Neural progenitor cell (in vitro differentiated cells): ENCODE results near the gene TRRAP. TPM values are rescaled to one million over a fixed set of nuclear protein-coding genes. Genes with fewer than 3 reads are reported as not detected.

Experiments
- DNase-seq: peaks from one replicate; pipeline ENCODE4 v3.0.0-alpha.2; 2016; ENCODE audit warnings: low spot score
- H2AFZ ChIP-seq: fragments of 200-600 bp; sonication (generic); replicated peaks from 2 replicates; pipeline ENCODE4 v1.6.1; 2016; ENCODE audit warnings: antibody characterized with exemption
- H3F3A ChIP-seq: fragments of 200-600 bp; sonication (generic); 2 replicates; pipeline ENCODE4 v1.6.1; 2016; ENCODE audit warnings: antibody characterized with exemption, low read depth
- H3K27ac ChIP-seq: fragments of 200-600 bp; sonication (generic); 2 replicates; pipeline ENCODE4 v1.5.1; 2016; ENCODE audit warnings: mild to moderate bottlenecking
- H3K27me3 ChIP-seq: fragments of 200-600 bp; sonication (generic); 2 replicates; pipeline ENCODE4 v1.6.1; 2016; ENCODE audit warnings: mild to moderate bottlenecking, moderate library complexity
- H3K36me3 ChIP-seq: fragments of 200-600 bp; sonication (generic); 2 replicates; pipeline ENCODE4 v1.5.1; 2016
- H3K4me1 ChIP-seq: fragments of 200-600 bp; sonication (generic); 2 replicates; pipeline ENCODE4 v1.6.1; 2016; ENCODE audit warnings: mixed run types
- H3K4me2 ChIP-seq: fragments of 200-600 bp; sonication (generic); 2 replicates; pipeline ENCODE4 v1.6.1; 2016
- H3K4me3 ChIP-seq: fragments of 200-600 bp; sonication (generic); 2 replicates; pipeline ENCODE4 v1.5.1; 2016
- H3K79me2 ChIP-seq: fragments of 200-600 bp; sonication (generic); 2 replicates; pipeline ENCODE4 v1.6.1; 2016; ENCODE audit warnings: low read depth
- H3K9ac ChIP-seq: fragments of 200-600 bp; sonication (generic); 2 replicates; pipeline ENCODE4 v1.6.1; 2016
- H3K9me3 ChIP-seq: fragments of 200-600 bp; sonication (generic); 2 replicates; pipeline ENCODE4 v1.5.1; 2016; ENCODE audit warnings: low read depth
- H4K20me1 ChIP-seq: fragments of 200-600 bp; sonication (generic); 2 replicates; pipeline ENCODE4 v1.6.1; 2016; ENCODE audit warnings: low read depth
- H3K27ac Mint-ChIP-seq: 3 replicates; pipeline ENCODE4 v1.8.0; 2021; ENCODE audit warnings: mixed read lengths
- H3K27me3 Mint-ChIP-seq: 2 replicates; pipeline ENCODE4 v1.8.0; 2022; ENCODE audit warnings: low read depth, mild to moderate bottlenecking, inconsistent platforms, moderate library complexity, mixed read lengths; ENCODE audit not compliant: insufficient read depth
- H3K36me3 Mint-ChIP-seq: 3 replicates; pipeline ENCODE4 v1.8.0; 2021; ENCODE audit warnings: mixed read lengths
- H3K4me1 Mint-ChIP-seq: 3 replicates; pipeline ENCODE4 v1.8.0; 2021; ENCODE audit warnings: mixed read lengths
- H3K4me3 Mint-ChIP-seq: 3 replicates; pipeline ENCODE4 v1.8.0; 2021; ENCODE audit warnings: mild to moderate bottlenecking, moderate library complexity, mixed read lengths
- H3K9me3 Mint-ChIP-seq: 3 replicates; pipeline ENCODE4 v1.8.0; 2020; ENCODE audit warnings: mixed read lengths
- EZH2 ChIP-seq: fragments of 200-600 bp; sonication (generic); IDR thresholded peaks from 2 replicates; pipeline ENCODE4 v1.6.1; 2017; ENCODE audit warnings: antibody characterized with exemption, mild to moderate bottlenecking, moderate library complexity
- EZH2phosphoT487 ChIP-seq: fragments of 200-600 bp; sonication (generic); IDR thresholded peaks from 2 replicates; pipeline ENCODE4 v1.6.1; 2017; ENCODE audit warnings: antibody characterized with exemption
- total RNA-seq: library from RNA; depleted of rRNA; stranded (reverse); fragments of >200 nt; gene quantifications from 2 replicates; pipeline ENCODE4 v1.2.3, GENCODE V29; 2015; ENCODE audit warnings: low replicate concordance
- TF ChIP-seq, protein P1 (sequence below): fragments of 200-600 bp; sonication (generic); IDR thresholded peaks from 2 replicates; pipeline ENCODE4 v1.5.1; 2017; ENCODE audit warnings: antibody characterized with exemption, mild to moderate bottlenecking

TRRAP gene
- total RNA-seq, 1 donor from 2014 or later = 19.9 TPM

DNA sequence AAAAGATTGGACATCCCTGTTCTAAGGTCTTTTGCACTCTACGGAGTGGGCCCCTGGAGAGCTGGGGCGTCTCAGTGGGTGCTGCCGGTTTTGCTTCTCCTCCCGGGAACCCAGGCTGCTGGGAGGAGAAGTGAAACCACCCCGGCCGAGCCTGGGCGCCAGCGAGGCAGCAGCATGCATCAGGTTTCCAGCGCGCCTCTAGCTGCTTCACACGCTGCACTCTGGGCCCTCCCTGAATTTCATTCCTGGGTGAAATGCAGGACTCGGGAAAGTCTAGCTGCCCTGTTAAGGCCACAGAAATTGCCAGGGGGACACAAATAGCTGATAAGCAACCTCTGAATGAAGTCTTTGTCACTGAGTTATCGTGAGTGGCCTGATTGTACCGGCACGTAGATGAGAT is 127.4 kb downstream of the TRRAP start:
- no peaks in the 10 kb centered on the region for H3K9me3 ChIP-seq
- Mint-ChIP-seq H3K4me3 (no peak overlapping the region), H3K9me3 (no peaks in the 10 kb centered on the region), H3K4me1 (no peaks in the 10 kb centered on the region), H3K27me3 (peaks cover 3% of the 10 kb centered on the region), H3K36me3 (peaks cover 38% of the 10 kb centered on the region), H3K27ac (no peak overlapping the region)
- H3K27me3 ChIP-seq = no peaks in the 10 kb centered on the region
- H3K27ac ChIP-seq = no peak overlapping the region
- H4K20me1 ChIP-seq = no peaks in the 10 kb centered on the region
- H2AFZ ChIP-seq = no peak overlapping the region
- H3K36me3 ChIP-seq = no peaks in the 10 kb centered on the region
- H3K4me3 ChIP-seq = no peak overlapping the region
- no peaks in the 10 kb centered on the region for H3K79me2 ChIP-seq
- no peak overlapping the region for H3K9ac ChIP-seq
- no peak overlapping the region for H3K4me2 ChIP-seq
- H3K4me1 ChIP-seq = no peaks in the 10 kb centered on the region
- TF ChIP-seq, protein P1, sequence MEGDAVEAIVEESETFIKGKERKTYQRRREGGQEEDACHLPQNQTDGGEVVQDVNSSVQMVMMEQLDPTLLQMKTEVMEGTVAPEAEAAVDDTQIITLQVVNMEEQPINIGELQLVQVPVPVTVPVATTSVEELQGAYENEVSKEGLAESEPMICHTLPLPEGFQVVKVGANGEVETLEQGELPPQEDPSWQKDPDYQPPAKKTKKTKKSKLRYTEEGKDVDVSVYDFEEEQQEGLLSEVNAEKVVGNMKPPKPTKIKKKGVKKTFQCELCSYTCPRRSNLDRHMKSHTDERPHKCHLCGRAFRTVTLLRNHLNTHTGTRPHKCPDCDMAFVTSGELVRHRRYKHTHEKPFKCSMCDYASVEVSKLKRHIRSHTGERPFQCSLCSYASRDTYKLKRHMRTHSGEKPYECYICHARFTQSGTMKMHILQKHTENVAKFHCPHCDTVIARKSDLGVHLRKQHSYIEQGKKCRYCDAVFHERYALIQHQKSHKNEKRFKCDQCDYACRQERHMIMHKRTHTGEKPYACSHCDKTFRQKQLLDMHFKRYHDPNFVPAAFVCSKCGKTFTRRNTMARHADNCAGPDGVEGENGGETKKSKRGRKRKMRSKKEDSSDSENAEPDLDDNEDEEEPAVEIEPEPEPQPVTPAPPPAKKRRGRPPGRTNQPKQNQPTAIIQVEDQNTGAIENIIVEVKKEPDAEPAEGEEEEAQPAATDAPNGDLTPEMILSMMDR = no peak
- no peak for TF ChIP-seq EZH2
- no peak for TF ChIP-seq EZH2phosphoT487
- no peak for DNase-seq
- H3F3A ChIP-seq = no peaks in the 10 kb centered on the region

DNA sequence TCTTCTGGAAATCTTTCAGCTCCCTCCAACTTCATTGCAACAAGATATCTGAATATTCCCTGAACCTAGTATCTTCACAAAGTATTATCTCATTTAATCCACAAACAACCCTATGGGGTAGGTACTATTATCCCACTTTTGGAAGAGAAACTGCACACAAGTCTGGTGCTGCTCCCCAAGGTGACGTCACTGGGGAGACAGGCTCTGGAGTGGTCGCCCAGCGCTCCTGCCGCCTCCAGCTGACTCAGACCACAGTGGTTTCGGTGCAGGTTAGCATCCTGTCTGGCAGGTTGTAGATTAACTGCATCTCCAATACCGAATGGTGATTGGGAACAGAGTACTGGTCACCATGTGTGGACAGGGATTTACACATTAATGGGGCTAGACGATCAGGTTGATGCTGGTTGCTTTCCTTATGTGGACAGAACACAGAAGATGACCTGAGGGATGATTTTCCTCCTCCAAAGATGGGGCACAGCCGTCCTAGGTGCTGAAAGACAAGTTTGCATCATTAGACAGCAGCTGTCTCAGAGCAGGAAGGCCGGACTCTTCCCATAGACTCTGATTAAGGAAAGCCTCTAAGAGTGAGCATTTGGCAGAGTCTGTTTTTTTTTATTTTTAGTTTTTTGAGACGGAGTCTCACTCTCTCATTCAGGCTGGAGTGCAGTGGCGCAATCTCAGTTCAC is 128.6 kb downstream of the TRRAP start:
- Mint-ChIP-seq H3K36me3 (peaks cover 35% of the 10 kb centered on the region), H3K4me3 (no peak overlapping the region), H3K27me3 (peaks cover 3% of the 10 kb centered on the region), H3K9me3 (no peaks in the 10 kb centered on the region), H3K27ac (no peak overlapping the region), H3K4me1 (no peaks in the 10 kb centered on the region)
- Histone ChIP-seq H4K20me1 (no peaks in the 10 kb centered on the region), H3K79me2 (no peaks in the 10 kb centered on the region), H3K4me3 (no peak overlapping the region), H3K9ac (no peak overlapping the region), H3K9me3 (no peaks in the 10 kb centered on the region), H3K4me2 (no peak overlapping the region), H3K27ac (no peak overlapping the region), H3K27me3 (no peaks in the 10 kb centered on the region), H2AFZ (no peak overlapping the region), H3K4me1 (no peaks in the 10 kb centered on the region), H3F3A (no peaks in the 10 kb centered on the region), H3K36me3 (no peaks in the 10 kb centered on the region)
- TF ChIP-seq, protein P1 = no peak
- TF ChIP-seq EZH2phosphoT487 (no peak), EZH2 (no peak)
- DNase-seq = no peak

DNA sequence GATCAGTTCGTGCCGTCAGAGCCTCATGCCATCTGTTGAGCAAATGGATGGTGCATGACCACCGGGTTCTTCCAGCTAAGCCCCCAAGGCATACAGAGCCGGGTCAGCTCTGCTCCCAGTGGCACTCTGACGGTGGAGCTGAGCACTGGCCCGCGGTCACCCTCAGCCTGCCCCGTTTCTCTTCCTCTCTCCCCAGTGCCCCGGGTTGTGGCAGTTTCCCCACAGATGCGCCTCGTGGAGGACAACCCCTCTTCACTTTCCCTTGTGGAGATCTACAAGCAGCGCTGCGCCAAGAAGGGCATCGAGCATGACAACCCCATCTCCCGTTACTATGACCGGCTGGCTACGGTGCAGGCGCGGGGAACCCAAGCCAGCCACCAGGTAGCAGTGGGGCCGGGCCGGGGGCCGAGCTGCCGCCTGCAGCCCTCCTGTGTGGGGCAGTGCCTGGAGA is 129.9 kb downstream of the TRRAP start:
- H3K9ac ChIP-seq = no peak overlapping the region
- no peak overlapping the region for H2AFZ ChIP-seq
- no peak for DNase-seq
- Mint-ChIP-seq H3K27ac (no peak overlapping the region), H3K36me3 (peaks cover 35% of the 10 kb centered on the region), H3K4me1 (no peaks in the 10 kb centered on the region), H3K27me3 (peaks cover 3% of the 10 kb centered on the region), H3K4me3 (no peak overlapping the region), H3K9me3 (no peaks in the 10 kb centered on the region)
- no peak overlapping the region for H3K27ac ChIP-seq
- no peaks in the 10 kb centered on the region for H3F3A ChIP-seq
- no peaks in the 10 kb centered on the region for H3K79me2 ChIP-seq
- TF ChIP-seq EZH2phosphoT487 (no peak), EZH2 (no peak)
- TF ChIP-seq, protein P1 = no peak
- H4K20me1 ChIP-seq = no peaks in the 10 kb centered on the region
- H3K4me1 ChIP-seq = no peaks in the 10 kb centered on the region
- no peaks in the 10 kb centered on the region for H3K9me3 ChIP-seq
- no peak overlapping the region for H3K4me3 ChIP-seq
- no peaks in the 10 kb centered on the region for H3K27me3 ChIP-seq
- no peaks in the 10 kb centered on the region for H3K36me3 ChIP-seq
- no peak overlapping the region for H3K4me2 ChIP-seq
